Activated naive CD8-positive, alpha-beta T cell treated with anti-CD3 and anti-CD28 coated beads, Interleukin-2, amount 50 U/mL, for 24 hours (primary cell): ENCODE measurements around the gene ZNF556.

Source experiments
- ATAC-seq: fragments of 150-1000 bp; cut with Tn5 transposase; one replicate; pipeline ENCODE4 v1.10.0; 2021
- DNase-seq: peaks from one replicate; pipeline ENCODE4 v3.0.0; 2021
- H3K27ac Mint-ChIP-seq: one replicate; pipeline ENCODE4 v1.8.0; 2021; ENCODE audit warnings: mild to moderate bottlenecking, mixed read lengths
- H3K27me3 Mint-ChIP-seq: one replicate; pipeline ENCODE4 v1.8.0; 2021; ENCODE audit warnings: mixed read lengths
- H3K36me3 Mint-ChIP-seq: one replicate; pipeline ENCODE4 v1.8.0; 2021; ENCODE audit warnings: low read depth, mixed read lengths
- H3K4me1 Mint-ChIP-seq: one replicate; pipeline ENCODE4 v1.8.0; 2021; ENCODE audit warnings: mixed read lengths
- H3K4me3 Mint-ChIP-seq: one replicate; pipeline ENCODE4 v1.8.0; 2021; ENCODE audit warnings: mild to moderate bottlenecking, moderate library complexity, mixed read lengths
- H3K9me3 Mint-ChIP-seq: one replicate; pipeline ENCODE4 v1.8.0; 2021; ENCODE audit warnings: mixed read lengths

The ZNF556 gene

DNA sequence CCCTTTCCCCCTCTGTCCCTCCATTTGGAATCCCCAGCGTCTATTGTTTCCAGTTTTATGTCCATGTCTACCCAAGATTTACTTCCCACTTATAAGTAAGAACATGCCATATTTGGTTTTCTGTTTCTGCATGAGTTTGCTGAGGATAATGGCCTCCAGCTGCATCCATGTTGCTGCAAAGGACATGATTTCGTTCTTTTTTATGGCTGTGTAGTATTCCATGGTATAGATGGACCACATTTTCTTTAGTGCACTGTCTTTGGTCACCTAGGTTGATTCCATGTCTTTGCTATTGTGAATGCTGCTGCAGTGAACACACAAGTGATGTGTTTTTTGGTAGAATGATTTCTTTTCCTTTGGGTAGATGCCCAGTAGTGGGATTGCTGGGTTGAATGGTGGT, 22.0 kb upstream of the ZNF556 start:
- Mint-ChIP-seq H3K4me3 (no peak overlapping the region), H3K27me3 (no peaks in the 10 kb centered on the region), H3K4me1 (peaks cover 24% of the 10 kb centered on the region), H3K36me3 (peaks cover 14% of the 10 kb centered on the region), H3K27ac (no peak overlapping the region), H3K9me3 (peaks cover 5% of the 10 kb centered on the region)
- no peak for ATAC-seq
- no peak for DNase-seq

GRCh38 chr19:2846180-2846894, 20.8 kb upstream of the ZNF556 start:
- peaks cover 24% of the 10 kb centered on the region for H3K36me3 Mint-ChIP-seq
- no peaks in the 10 kb centered on the region for H3K27me3 Mint-ChIP-seq
- peaks cover 14% of the 10 kb centered on the region for H3K9me3 Mint-ChIP-seq
- no peak for DNase-seq
- no peak overlapping the region for H3K4me3 Mint-ChIP-seq
- H3K27ac Mint-ChIP-seq: no peak overlapping the region
- peaks cover 27% of the 10 kb centered on the region for H3K4me1 Mint-ChIP-seq
- no peak for ATAC-seq

- DNase-seq (no peak), ATAC-seq (no peak)
Observed at GRCh38 chr19:2847507-2847906, 19.6 kb upstream of the ZNF556 start.

DNA sequence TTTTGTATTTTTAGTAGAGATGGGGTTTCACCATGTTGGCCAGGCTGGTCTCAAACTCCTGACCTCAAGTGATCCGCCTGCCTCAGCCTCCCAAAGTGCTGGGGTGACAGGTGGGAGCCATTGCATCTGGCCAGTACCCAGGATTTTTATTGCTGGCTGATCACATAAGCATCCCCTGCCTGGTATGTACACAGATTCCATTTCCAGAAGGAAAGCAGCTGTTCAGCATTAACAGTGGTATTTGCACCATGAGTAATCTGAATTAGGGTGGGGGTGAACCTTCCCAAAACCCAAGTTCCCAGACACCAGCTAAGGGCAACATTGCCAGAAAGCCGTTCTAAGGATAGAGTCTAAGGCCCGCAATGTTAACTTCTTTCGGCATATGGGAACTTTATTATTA, 18.5 kb upstream of the ZNF556 start:
- no peak for ATAC-seq
- H3K27ac Mint-ChIP-seq: no peak overlapping the region
- peaks cover 47% of the 10 kb centered on the region for H3K36me3 Mint-ChIP-seq
- no peak for DNase-seq
- peaks cover 14% of the 10 kb centered on the region for H3K4me1 Mint-ChIP-seq
- H3K4me3 Mint-ChIP-seq: no peak overlapping the region
- no peaks in the 10 kb centered on the region for H3K27me3 Mint-ChIP-seq
- peaks cover 33% of the 10 kb centered on the region for H3K9me3 Mint-ChIP-seq

More at GRCh38 chr19:2847507-2847906, 19.6 kb upstream of the ZNF556 start:
- Mint-ChIP-seq H3K4me3 (no peak overlapping the region), H3K27me3 (no peaks in the 10 kb centered on the region), H3K4me1 (peaks cover 22% of the 10 kb centered on the region), H3K9me3 (peaks cover 23% of the 10 kb centered on the region), H3K27ac (no peak overlapping the region), H3K36me3 (peaks cover 36% of the 10 kb centered on the region)

GRCh38 chr19:2850256-2850925, 16.7 kb upstream of the ZNF556 start:
- Mint-ChIP-seq H3K9me3 (peaks cover 46% of the 10 kb centered on the region), H3K27ac (peak overlapping the region; percentile 23), H3K4me1 (peaks cover 16% of the 10 kb centered on the region), H3K4me3 (no peak overlapping the region), H3K36me3 (peaks cover 63% of the 10 kb centered on the region), H3K27me3 (no peaks in the 10 kb centered on the region)
- DNase-seq: no peak
- no peak for ATAC-seq

DNA sequence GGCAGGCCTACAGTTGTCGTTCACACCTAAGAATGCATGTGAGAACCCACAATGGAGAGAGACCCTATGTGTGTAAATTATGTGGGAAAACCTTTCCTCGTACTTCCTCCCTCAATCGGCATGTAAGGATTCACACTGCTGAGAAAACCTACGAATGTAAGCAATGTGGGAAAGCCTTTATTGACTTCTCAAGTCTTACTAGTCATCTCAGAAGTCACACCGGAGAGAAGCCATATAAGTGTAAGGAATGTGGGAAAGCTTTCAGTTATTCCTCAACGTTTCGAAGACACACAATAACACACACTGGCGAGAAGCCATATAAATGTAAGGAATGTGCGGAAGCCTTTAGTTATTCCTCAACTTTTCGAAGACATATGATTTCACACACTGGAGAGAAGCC, 14.5 kb upstream of the ZNF556 start:
- H3K27me3 Mint-ChIP-seq: no peaks in the 10 kb centered on the region
- H3K9me3 Mint-ChIP-seq: peaks cover 51% of the 10 kb centered on the region
- no peak overlapping the region for H3K27ac Mint-ChIP-seq
- H3K4me1 Mint-ChIP-seq: peaks cover 27% of the 10 kb centered on the region
- DNase-seq: no peak
- H3K4me3 Mint-ChIP-seq: no peak overlapping the region
- ATAC-seq: no peak
- H3K36me3 Mint-ChIP-seq: peaks cover 68% of the 10 kb centered on the region

- H3K4me1 Mint-ChIP-seq: peaks cover 27% of the 10 kb centered on the region
- H3K4me3 Mint-ChIP-seq: no peak overlapping the region
- H3K9me3 Mint-ChIP-seq: peaks cover 51% of the 10 kb centered on the region
- DNase-seq (no peak), ATAC-seq (no peak)
- no peak overlapping the region for H3K27ac Mint-ChIP-seq
- no peaks in the 10 kb centered on the region for H3K27me3 Mint-ChIP-seq
- H3K36me3 Mint-ChIP-seq: peaks cover 68% of the 10 kb centered on the region
Observed at GRCh38 chr19:2853015-2853606, 14.0 kb upstream of the ZNF556 start.

DNA sequence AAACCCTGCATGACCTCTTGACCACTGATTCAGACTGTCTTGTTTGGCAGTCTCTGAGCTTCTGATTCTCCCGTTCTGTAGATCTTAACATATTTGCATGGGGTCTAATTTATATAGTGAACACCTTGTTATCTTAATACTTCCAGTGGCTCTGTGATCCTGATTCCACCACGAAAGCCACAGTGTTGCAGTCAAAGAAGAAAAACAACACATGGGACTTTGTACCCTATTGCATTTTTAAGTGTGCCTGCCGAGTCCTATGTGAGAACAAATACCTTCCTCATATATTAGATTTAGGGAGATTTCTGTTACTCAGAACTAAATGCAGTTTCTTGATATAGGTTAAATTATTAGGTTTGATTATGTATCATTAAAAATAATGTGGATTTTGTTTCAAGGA, 12.3 kb upstream of the ZNF556 start:
- Mint-ChIP-seq H3K4me1 (peaks cover 25% of the 10 kb centered on the region), H3K9me3 (peaks cover 53% of the 10 kb centered on the region), H3K27me3 (no peaks in the 10 kb centered on the region), H3K27ac (no peak overlapping the region), H3K4me3 (no peak overlapping the region), H3K36me3 (peaks cover 63% of the 10 kb centered on the region)
- ATAC-seq (no peak), DNase-seq (no peak)

DNA sequence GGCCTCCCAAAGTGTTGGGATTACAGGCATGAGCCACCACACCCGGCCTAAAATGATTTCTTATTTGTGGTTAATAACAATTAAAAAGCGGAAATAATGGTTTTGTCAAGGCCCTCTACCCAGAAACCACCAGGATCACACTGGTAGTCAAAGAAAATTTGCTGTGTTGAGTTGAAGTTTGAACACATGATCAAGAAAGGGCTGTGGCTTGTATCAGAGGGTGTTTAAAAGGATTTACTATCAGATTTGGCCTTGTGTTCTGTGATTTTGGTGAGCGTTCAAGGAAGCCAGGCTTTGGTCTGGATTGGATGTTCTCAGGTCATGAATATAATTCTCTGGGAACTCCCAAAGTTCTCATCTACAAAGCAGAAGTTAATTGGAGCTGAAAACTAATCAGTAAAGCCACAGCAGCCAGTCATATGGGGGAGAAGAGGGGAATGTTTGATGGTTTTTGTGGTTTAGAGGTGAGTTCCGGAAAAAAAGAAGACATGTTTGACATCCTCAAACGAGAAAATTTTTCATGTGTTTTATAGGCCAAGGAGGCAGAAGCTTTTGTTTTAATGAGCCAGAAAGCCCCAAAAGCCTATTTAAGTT, 10.6 kb upstream of the ZNF556 start:
- Mint-ChIP-seq H3K27me3 (no peaks in the 10 kb centered on the region), H3K36me3 (peaks cover 47% of the 10 kb centered on the region), H3K4me1 (peaks cover 16% of the 10 kb centered on the region), H3K9me3 (peaks cover 39% of the 10 kb centered on the region), H3K27ac (peak overlapping the region; percentile 1), H3K4me3 (no peak overlapping the region)
- DNase-seq: no peak
- ATAC-seq: no peak

DNA sequence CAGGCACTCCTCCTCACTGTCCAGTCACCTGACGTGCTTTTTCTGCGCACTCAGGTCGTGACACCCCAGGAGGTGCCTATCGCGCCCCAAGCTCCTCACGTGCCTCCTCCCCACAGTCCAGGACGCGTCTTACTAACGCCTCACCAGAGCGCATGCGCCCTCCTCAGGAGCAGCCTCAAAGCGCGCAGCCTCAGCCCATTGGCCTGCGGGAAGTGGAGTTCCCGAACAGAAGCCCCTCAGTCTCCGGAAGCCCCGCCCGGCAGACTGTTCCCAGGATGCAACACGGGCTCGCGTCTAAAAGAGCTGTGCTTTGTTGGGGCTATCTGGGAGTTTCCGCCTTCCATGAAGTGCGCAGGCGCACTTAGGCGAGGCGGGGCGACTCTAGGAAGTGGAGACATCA, 8.3 kb upstream of the ZNF556 start:
- Mint-ChIP-seq H3K9me3 (peaks cover 20% of the 10 kb centered on the region), H3K4me1 (peaks cover 16% of the 10 kb centered on the region), H3K36me3 (peaks cover 24% of the 10 kb centered on the region), H3K4me3 (no peak overlapping the region), H3K27me3 (no peaks in the 10 kb centered on the region), H3K27ac (no peak overlapping the region)
- DNase-seq (no peak), ATAC-seq (no peak)

DNA sequence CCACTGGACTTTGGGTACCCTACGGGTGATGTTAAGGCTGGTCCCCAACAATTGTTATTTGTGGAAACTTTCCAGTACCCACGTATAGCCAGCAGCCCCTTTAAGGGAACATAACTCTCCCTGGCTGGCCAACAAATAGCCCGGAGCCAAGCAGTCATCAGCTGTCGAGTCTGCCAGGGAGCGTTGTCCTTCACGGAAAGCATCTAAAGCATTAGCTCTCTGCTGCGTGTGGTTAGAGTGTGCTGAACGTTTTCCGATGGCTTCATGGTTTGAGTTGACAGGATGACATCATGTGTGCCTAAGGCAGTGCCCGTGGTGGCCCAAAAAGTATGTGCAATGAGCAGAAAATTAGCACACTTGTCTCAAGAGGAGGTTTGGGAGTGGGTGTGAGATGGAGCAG, 3.3 kb upstream of the ZNF556 start:
- Mint-ChIP-seq H3K36me3 (no peaks in the 10 kb centered on the region), H3K9me3 (no peaks in the 10 kb centered on the region), H3K4me3 (no peak overlapping the region), H3K27me3 (peaks cover 4% of the 10 kb centered on the region), H3K27ac (no peak overlapping the region), H3K4me1 (no peaks in the 10 kb centered on the region)
- DNase-seq (no peak), ATAC-seq (no peak)

DNA sequence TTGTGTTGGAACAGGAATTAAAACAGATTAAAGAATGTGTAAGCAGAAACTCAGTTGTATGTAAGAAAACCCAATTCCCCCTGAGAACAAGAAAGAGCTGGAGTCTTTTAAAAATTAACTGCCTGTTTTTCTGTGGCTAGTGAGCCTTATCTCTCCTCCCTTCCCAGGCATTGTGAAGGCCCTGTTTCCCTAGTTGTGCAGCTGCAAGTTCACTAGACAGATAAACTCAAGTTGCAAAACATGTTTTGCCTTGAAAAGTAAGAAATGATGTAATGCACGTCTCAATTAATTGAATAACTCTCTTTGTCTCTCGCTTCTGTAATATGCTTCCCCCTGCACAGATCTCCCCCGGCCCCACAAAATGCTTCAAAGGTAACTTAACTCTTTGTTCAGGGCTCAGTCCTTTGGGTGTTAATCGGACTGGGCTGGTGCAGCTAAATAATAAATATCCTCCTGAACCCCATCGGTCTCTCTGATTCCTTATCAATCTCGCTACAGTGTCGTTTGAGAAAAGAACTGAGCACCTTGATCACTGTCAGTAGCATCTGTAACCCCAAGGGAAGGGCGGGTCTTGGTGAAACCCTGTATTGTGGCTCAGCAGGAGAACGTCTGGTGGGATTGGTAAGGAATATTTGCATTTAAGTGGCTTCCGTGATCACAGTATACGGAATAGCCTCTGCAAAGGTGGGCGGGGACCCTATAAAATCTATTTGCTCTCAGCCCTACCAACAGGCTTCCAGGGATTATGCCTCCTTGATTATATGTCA, 1.6 kb upstream of the ZNF556 start:
- Mint-ChIP-seq H3K36me3 (no peaks in the 10 kb centered on the region), H3K27me3 (peaks cover 4% of the 10 kb centered on the region), H3K27ac (no peak overlapping the region), H3K4me3 (no peak overlapping the region), H3K9me3 (no peaks in the 10 kb centered on the region), H3K4me1 (no peaks in the 10 kb centered on the region)
- no peak for ATAC-seq
- no peak for DNase-seq

DNA sequence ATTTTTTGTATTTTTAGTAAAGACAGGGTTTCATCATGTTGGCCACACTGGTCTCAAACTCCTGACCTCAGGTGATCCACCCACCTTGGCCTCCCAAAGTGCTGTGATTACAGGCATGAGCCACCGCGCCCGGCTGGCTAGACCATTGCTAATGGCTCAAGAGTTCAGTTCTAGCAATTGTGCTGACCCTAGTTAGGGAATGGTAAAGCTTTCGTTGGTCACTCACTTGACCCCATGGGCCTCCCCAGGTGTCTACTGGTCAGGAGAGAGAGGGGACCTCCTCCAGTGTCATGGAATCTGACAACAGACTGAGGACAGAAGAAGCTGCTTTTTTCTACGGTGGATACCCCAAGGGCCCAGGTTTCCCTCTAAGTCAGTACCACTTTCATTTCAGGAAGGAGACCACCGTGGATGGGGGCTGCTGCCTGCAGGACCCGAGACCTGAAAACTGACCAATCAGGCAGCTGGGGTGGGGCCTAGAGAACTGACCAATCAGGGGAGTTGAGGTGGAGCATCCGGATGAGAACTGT, 575 bp upstream of the ZNF556 start:
- H3K9me3 Mint-ChIP-seq: no peaks in the 10 kb centered on the region
- ATAC-seq (no peak), DNase-seq (no peak)
- H3K27ac Mint-ChIP-seq: no peak overlapping the region
- H3K27me3 Mint-ChIP-seq: peaks cover 4% of the 10 kb centered on the region
- H3K4me3 Mint-ChIP-seq: no peak overlapping the region
- H3K4me1 Mint-ChIP-seq: no peaks in the 10 kb centered on the region
- no peaks in the 10 kb centered on the region for H3K36me3 Mint-ChIP-seq

DNA sequence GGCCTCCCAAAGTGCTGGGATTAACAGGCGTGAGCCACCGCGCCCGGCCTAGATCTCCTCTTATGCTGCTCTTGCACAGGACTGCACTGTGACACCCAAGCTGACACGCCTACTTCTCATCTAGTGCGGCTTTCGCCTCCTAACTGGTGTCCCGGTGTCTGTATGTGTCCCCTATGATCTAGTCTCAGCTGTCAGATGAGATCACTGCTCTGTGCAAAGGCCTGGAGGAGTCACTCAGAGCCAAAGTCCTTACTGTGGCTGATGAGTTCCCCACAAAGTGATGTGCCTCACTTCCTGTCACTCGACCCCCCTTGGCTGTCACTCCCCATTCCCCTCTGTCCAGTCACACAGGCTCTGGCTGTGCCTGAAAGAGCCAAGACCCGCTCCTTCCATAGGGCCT, 2.5 kb downstream of the ZNF556 start:
- no peak for DNase-seq
- no peak for ATAC-seq
- Mint-ChIP-seq H3K4me3 (no peak overlapping the region), H3K27ac (no peak overlapping the region), H3K9me3 (no peaks in the 10 kb centered on the region), H3K36me3 (no peaks in the 10 kb centered on the region), H3K4me1 (peaks cover 3% of the 10 kb centered on the region), H3K27me3 (peaks cover 4% of the 10 kb centered on the region)
